ENCODE results near the gene RAD54L. TPM values are rescaled to one million over a fixed set of nuclear protein-coding genes. Genes with fewer than 3 reads are reported as not detected.
A peak's percentile ranks its signal among the peaks of the same experiment; 100 is the strongest.

The RAD54L gene
- total RNA-seq, 6 donors from 2014 or later, result 0.78 to 2.4 (median 1.6) TPM; not detected in 2

GRCh38 chr1:46284597-46285564, 37.3 kb downstream of the RAD54L start:
- H3K27me3 ChIP-seq, result no peaks in the 10 kb centered on the region
- 73 to 84% methylated on average over 3 of the region's 3 CpGs for WGBS, 2 donors
- H3K36me3 ChIP-seq, result peaks cover 23 to 73% (median 45%) of the 10 kb centered on the region in 4 donors
- ATAC-seq (ENCODE audit: low FRiP score in 2 of 2) (no peak), DNase-seq (no peak)
- no peaks in the 10 kb centered on the region for H3K9me3 ChIP-seq
- H3K4me1 ChIP-seq, result peaks cover 0 to 7% (median 2%) of the 10 kb centered on the region in 4 donors
- H3K27ac ChIP-seq, result no peak overlapping the region
- H3K4me3 ChIP-seq, result no peak overlapping the region
- no peak for TF ChIP-seq POLR2AphosphoS5 (IDR thresholded peaks at IDR 0.05)
- no peak for TF ChIP-seq CTCF (IDR thresholded peaks at IDR 0.05)
- TF ChIP-seq EP300 (IDR thresholded peaks at IDR 0.05), result no peak
- TF ChIP-seq POLR2A (IDR thresholded peaks at IDR 0.05), result no peak

GRCh38 chr1:46285730-46286477, 38.3 kb downstream of the RAD54L start:
- Histone ChIP-seq H3K4me3 (no peak overlapping the region), H3K36me3 (peaks cover 14 to 68% (median 34%) of the 10 kb centered on the region in 4 donors), H3K27me3 (no peaks in the 10 kb centered on the region), H3K9me3 (no peaks in the 10 kb centered on the region), H3K27ac (no peak overlapping the region), H3K4me1 (peaks cover 0 to 7% (median 2%) of the 10 kb centered on the region in 4 donors)
- 89 to 92% methylated on average over 22 to 25 of the region's 27 CpGs for WGBS, 2 donors
- DNase-seq (peak in 1 of 2 donors; percentile 66), ATAC-seq (ENCODE audit: low FRiP score in 2 of 2) (no peak)
- TF ChIP-seq CTCF (IDR thresholded peaks at IDR 0.05) (no peak), POLR2A (IDR thresholded peaks at IDR 0.05) (no peak), POLR2AphosphoS5 (IDR thresholded peaks at IDR 0.05) (no peak), EP300 (IDR thresholded peaks at IDR 0.05) (no peak)

GRCh38 chr1:46288485-46289133, 41.0 kb downstream of the RAD54L start:
- Histone ChIP-seq H3K9me3 (no peaks in the 10 kb centered on the region), H3K27me3 (no peaks in the 10 kb centered on the region), H3K4me3 (no peak overlapping the region), H3K27ac (peak overlapping the region; percentile 8 to 52 (median 33)), H3K4me1 (peaks cover 0 to 7% (median 2%) of the 10 kb centered on the region in 4 donors), H3K36me3 (peaks cover 11 to 55% (median 28%) of the 10 kb centered on the region in 4 donors)
- ATAC-seq (ENCODE audit: low FRiP score in 2 of 2), result peak; percentile 47 to 77
- 86 to 92% methylated on average over 1 of the region's 1 CpG for WGBS, 2 donors
- TF ChIP-seq CTCF (IDR thresholded peaks at IDR 0.05) (no peak), POLR2AphosphoS5 (IDR thresholded peaks at IDR 0.05) (no peak), EP300 (IDR thresholded peaks at IDR 0.05) (no peak), POLR2A (IDR thresholded peaks at IDR 0.05) (no peak)
- peak in 1 of 2 donors; percentile 27 for DNase-seq

GRCh38 chr1:46289134-46289494, 41.6 kb downstream of the RAD54L start:
- Histone ChIP-seq H3K9me3 (no peaks in the 10 kb centered on the region), H3K36me3 (peaks cover 13 to 55% (median 29%) of the 10 kb centered on the region in 4 donors), H3K4me3 (no peak overlapping the region), H3K27ac (peak overlapping the region; percentile 8 to 52 (median 33)), H3K27me3 (no peaks in the 10 kb centered on the region), H3K4me1 (peaks cover 0 to 7% (median 2%) of the 10 kb centered on the region in 4 donors)
- WGBS, 2 donors, result 97 to 98% methylated on average over 5 of the region's 5 CpGs
- TF ChIP-seq POLR2AphosphoS5 (IDR thresholded peaks at IDR 0.05) (no peak), EP300 (IDR thresholded peaks at IDR 0.05) (no peak), POLR2A (IDR thresholded peaks at IDR 0.05) (no peak), CTCF (IDR thresholded peaks at IDR 0.05) (no peak)
- ATAC-seq (ENCODE audit: low FRiP score in 2 of 2) (no peak), DNase-seq (no peak)
